Aorta (tissue), 5 donors: ENCODE data around the gene ARHGAP24. TPM values are rescaled to one million over a fixed set of nuclear protein-coding genes. Genes with fewer than 3 reads are reported as not detected.
A peak's percentile ranks its signal among the peaks of the same experiment; 100 is the strongest.
"Not testable (repeated sequence)": the region's sequence is repeated elsewhere in the genome, so short reads cannot be mapped to it uniquely, and the experiment has no call there.

Source experiments
- ATAC-seq: fragments of 200-7000 bp; cut with Tn5 transposase; one replicate; pipeline ENCODE4 v1.9.1; 2022; ENCODE audit warnings: moderate library complexity; ENCODE audit not compliant: low FRiP score
- DNase-seq, 2 donors: peaks; one replicate each; pipeline ENCODE4 v3.0.0-alpha.2; 2020
- H3K27ac ChIP-seq, 2 donors: one replicate each; pipeline ENCODE4 v1.5.1; 2013; ENCODE audit warnings: low read length in 2 of 2, mild to moderate bottlenecking in 2 of 2, moderate library complexity in 2 of 2, control low read depth in 1 of 2, inconsistent platforms in 1 of 2, low read depth in 1 of 2
- H3K27me3 ChIP-seq, 2 donors: one replicate each; pipeline ENCODE4 v1.6.1; 2013; ENCODE audit warnings: control low read depth in 1 of 2, low read length in 1 of 2, mild to moderate bottlenecking in 1 of 2, moderate library complexity in 1 of 2; ENCODE audit not compliant: insufficient read depth in 2 of 2, control insufficient read depth in 1 of 2
- H3K36me3 ChIP-seq, 2 donors: one replicate each; pipeline ENCODE4 v1.6.1; 2013; ENCODE audit warnings: control low read depth in 1 of 2, low read length in 1 of 2, mild to moderate bottlenecking in 1 of 2; ENCODE audit not compliant: insufficient read depth in 2 of 2, control insufficient read depth in 1 of 2
- H3K4me1 ChIP-seq, 2 donors: one replicate each; pipeline ENCODE4 v1.6.1; 2013; ENCODE audit warnings: low read length in 2 of 2, control low read depth in 1 of 2, mild to moderate bottlenecking in 1 of 2, moderate library complexity in 1 of 2; ENCODE audit not compliant: insufficient read depth in 2 of 2, control insufficient read depth in 1 of 2
- H3K4me3 ChIP-seq, 2 donors: one replicate each; pipeline ENCODE4 v1.5.1; 2013; ENCODE audit warnings: low read length in 2 of 2, control low read depth in 1 of 2, mild to moderate bottlenecking in 1 of 2
- H3K9me3 ChIP-seq: one replicate; pipeline ENCODE4 v1.6.1; 2013; ENCODE audit warnings: mild to moderate bottlenecking, low read length; ENCODE audit not compliant: control insufficient read depth
- WGBS, 2 donors: extraction: QIAGEN DNeasy Blood & Tissue Kit; methylation state at CpG; one replicate each; pipeline ENCODE4 v1.1.7; 2013; 5-methylcytosine and 5-hydroxymethylcytosine counted together
- intact Hi-C, 2 donors: fragments of 100-400 bp; cut with DNase I; formaldehyde crosslinking; loops; one replicate each; pipeline versions ENCODE4 v1.14.2 to v1.15.0; 2022
- polyA plus RNA-seq, 2 donors: library from polyadenylated mRNA; stranded (reverse); fragments of 200-250 nt; gene quantifications; one replicate each; pipeline ENCODE4 v1.2.3, GENCODE V29; 2013
- total RNA-seq, 2 donors: library from RNA; stranded (reverse); fragmentation: NEBNext Ultra II Directional; extraction: Animal tissue kit (Norgen Biotek cat#: 25700); gene quantifications; one replicate each; pipeline ENCODE4 v1.2.1, GENCODE V29; 2021
- donor health status: healthy with polysubstance abuse.
- donor health status: Bipolar disorder and iron deficiency.
- donor health status: DM: no; HTN: no; CAD: no.
- donor health status: DM: no; HTN: no; CAD: no.
- donor health status: DM: yes; HTN: yes; CAD: no.

The ARHGAP24 gene
- total and polyA plus RNA-seq, 4 donors = 13.4 to 35.2 (median 34.0) TPM

DNA sequence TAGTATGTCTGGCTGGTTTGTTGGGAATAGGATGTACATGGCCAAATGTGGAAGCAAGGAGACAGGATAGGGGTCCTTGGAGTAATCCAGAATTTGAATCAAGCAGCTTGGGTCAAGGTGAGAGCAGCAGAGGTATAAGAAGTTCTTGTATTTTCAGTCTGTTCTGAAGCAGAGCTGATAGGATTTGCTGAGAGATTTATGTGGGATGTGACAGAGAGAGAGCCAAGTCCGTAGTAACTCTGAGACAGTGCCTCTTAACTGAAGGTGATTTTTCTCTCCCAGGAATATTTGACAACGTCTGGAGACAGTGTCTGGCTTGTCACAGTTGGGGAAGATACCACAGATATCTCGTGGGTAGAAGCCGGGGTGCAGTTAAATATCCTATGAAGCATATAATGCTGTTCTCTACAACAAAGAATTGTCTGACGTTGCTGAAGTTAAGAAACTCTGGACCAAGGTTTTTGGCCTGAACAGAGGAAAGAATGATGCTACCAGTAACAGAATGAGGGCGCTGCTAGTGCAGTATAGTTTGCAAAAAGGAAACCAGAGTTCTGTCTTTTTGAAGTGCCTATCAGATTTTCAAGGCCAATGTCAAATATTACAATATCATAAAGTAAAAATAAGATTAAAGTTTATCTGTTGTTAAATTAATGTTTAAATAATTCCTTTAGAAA is 184.0 kb downstream of the ARHGAP24 start:
- peak; percentile 50 for ATAC-seq
- Histone ChIP-seq H3K27ac (no peak overlapping the region), H3K4me1 (no peaks in the 10 kb centered on the region), H3K9me3 (no peaks in the 10 kb centered on the region), H3K4me3 (no peak overlapping the region), H3K36me3 (no peaks in the 10 kb centered on the region), H3K27me3 (no peaks in the 10 kb centered on the region)
- no peak for DNase-seq
- 43 to 44% methylated on average over 6 of the region's 6 CpGs for WGBS, 2 donors
- intact Hi-C loops = no loop called here

DNA sequence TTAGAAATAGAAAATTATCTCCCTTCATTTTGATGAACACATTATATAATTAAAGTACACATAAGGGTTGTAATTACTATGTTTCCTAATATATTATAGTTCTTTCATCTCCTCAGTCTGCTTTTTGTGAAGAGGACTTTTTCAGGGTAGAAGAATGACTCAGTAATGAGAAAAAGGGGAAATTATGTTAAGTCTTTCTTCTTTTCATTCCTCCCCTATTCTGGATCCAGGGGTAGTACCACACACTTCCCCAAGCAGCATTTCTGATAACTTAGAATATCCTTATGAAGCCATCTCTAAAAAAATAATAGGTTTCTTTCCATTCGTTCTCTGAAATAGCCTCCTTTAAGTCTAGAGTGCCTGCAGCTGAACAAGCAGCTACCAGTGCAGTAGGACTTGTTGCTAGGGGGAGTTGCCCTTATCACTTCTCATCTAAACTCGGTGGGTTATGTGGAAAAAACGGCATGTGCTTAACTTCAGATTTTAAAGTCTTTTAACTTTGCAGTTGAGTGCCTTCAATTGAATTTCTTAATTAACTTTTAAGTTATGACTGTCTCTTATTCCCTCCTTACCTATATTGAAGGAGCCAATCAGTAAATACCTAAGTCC is 184.8 kb downstream of the ARHGAP24 start:
- ATAC-seq (no peak), DNase-seq (no peak)
- Histone ChIP-seq H3K27ac (no peak overlapping the region), H3K4me3 (no peak overlapping the region), H3K4me1 (no peaks in the 10 kb centered on the region), H3K27me3 (no peaks in the 10 kb centered on the region), H3K9me3 (no peaks in the 10 kb centered on the region), H3K36me3 (no peaks in the 10 kb centered on the region)
- intact Hi-C loops = no loop called here
- WGBS, 2 donors = 37 to 46% methylated on average over 3 of the region's 3 CpGs

DNA sequence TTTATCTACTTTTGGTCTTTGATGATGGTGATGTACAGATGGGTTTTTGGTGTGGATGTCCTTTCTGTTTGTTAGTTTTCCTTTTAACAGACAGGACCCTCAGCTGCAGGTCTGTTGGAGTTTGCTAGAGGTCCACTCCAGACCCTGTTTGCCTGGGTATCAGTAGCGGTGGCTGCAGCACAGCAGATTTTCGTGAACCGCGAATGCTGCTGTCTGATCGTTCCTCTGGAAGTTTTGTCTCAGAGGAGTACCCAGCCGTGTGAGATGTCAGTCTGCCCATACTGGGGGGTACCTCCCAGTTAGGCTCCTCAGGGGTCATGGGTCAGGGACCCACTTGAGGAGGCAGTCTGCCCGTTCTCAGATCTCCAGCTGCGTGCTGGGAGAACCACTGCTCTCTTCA is 191.7 kb downstream of the ARHGAP24 start:
- DNase-seq, H3K4me1 ChIP-seq, intact Hi-C loops, ATAC-seq, H3K27ac ChIP-seq, H3K9me3 ChIP-seq, H3K4me3 ChIP-seq, H3K27me3 ChIP-seq, H3K36me3 ChIP-seq: not testable (repeated sequence)
- 96 to 99% methylated on average over 8 of the region's 8 CpGs for WGBS, 2 donors

DNA sequence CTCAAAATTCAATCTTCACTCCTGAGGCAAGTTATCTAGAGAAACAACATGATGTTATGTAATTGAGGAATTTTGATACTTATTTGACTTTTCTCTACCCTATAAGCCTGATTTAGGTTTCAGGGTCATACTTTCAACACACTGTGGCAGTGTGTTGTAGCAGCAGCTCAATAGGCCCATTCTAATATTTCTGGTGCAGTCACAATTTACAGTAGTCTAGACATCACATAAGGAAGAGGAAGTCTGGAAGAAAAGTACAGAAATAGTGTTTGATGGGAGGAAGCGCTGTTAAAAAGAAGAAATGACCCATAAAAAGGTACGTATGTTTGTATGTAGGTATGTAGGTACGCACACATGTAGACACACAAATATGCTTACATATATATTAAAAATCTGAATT is 194.3 kb downstream of the ARHGAP24 start:
- intact Hi-C loops = no loop called here
- DNase-seq = no peak
- Histone ChIP-seq H3K27me3 (no peaks in the 10 kb centered on the region), H3K4me3 (no peak overlapping the region), H3K4me1 (no peaks in the 10 kb centered on the region), H3K27ac (no peak overlapping the region), H3K36me3 (no peaks in the 10 kb centered on the region), H3K9me3 (peaks cover 2% of the 10 kb centered on the region)
- 96 to 98% methylated on average over 3 of the region's 3 CpGs for WGBS, 2 donors
- ATAC-seq = no peak

DNA sequence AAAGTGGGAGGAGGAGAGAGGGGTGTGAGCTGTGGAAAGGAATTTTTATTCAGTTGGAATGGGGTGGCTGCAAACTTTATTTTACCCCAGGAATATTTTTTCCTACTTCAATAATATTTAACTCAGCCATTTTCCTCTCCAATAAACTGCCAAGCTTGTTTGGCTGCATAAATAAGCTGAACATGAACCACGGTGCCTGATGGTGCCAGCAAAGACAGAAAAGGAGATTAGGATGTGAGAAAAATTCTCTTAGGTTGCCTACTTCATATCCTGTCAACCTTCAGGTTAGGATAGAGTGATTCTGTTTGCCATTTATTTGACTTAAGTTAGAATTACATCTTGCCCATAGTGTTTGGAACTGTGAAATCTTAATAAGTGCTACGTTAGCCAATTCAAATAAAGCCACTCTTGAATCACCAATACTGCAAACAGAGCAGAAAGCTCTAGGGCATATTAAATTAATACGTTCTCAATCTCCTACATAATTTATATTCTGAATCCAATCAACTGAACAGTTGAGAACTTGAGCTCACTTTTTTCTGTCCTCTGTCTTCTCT is 195.1 kb downstream of the ARHGAP24 start:
- DNase-seq (no peak), ATAC-seq (no peak)
- 52 to 59% methylated on average over 3 of the region's 3 CpGs for WGBS, 2 donors

DNA sequence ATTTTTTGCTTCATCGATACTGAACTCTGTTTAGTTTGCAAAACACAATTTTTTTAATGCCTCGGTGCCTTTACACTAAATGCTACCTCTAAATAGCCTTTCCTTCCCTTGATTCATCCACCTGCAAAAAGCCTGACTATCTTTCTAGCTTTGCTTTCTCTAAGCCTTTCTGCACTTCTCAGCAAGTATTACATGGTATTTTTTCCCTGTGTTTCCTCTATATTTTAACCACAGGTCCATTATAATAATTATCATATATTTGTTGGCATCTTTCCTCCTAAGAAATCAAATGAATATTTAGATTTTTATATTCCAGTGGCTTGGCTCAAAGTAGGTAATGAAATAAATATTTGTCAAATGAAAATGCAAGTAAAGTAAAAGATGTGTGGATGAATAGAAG is 196.2 kb downstream of the ARHGAP24 start:
- H3K4me3 ChIP-seq = no peak overlapping the region
- H3K27me3 ChIP-seq = no peaks in the 10 kb centered on the region
- WGBS, 2 donors = 89 to 93% methylated on average over 2 of the region's 2 CpGs
- no peak overlapping the region for H3K27ac ChIP-seq
- peaks cover 2% of the 10 kb centered on the region for H3K9me3 ChIP-seq
- DNase-seq (no peak), ATAC-seq (no peak)
- no peaks in the 10 kb centered on the region for H3K36me3 ChIP-seq
- no peaks in the 10 kb centered on the region for H3K4me1 ChIP-seq
- intact Hi-C loops = no loop called here

More for the DNA sequence above, 195.1 kb downstream of the ARHGAP24 start:
- Histone ChIP-seq H3K4me1 (no peaks in the 10 kb centered on the region), H3K27me3 (no peaks in the 10 kb centered on the region), H3K4me3 (no peak overlapping the region), H3K36me3 (no peaks in the 10 kb centered on the region), H3K9me3 (peaks cover 2% of the 10 kb centered on the region), H3K27ac (no peak overlapping the region)
- intact Hi-C loops = no loop called here

DNA sequence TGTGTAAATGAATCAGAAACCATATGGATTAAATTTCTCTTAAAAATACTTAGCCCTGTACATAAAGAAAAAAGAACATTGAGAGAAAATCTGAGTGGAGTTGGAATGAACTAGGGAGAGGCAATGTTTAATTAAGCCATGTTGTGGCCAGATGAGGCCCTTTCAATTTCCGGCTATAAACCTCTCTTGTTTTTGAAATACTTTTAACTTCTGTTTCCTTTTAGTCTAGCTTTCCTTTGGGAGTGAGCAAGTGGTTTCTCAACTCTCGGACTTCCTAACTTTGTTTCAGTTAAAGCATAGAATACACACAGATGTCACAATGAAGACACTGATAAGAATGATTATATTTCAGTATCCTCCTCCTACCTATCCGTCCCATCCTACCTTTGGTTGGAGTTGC is 197.2 kb downstream of the ARHGAP24 start:
- 79 to 81% methylated on average over 3 of the region's 3 CpGs for WGBS, 2 donors
- H3K4me3 ChIP-seq = no peak overlapping the region
- H3K4me1 ChIP-seq = no peaks in the 10 kb centered on the region
- H3K36me3 ChIP-seq = no peaks in the 10 kb centered on the region
- no peaks in the 10 kb centered on the region for H3K27me3 ChIP-seq
- DNase-seq = no peak
- peaks cover 2% of the 10 kb centered on the region for H3K9me3 ChIP-seq
- no peak for ATAC-seq
- H3K27ac ChIP-seq = no peak overlapping the region
- intact Hi-C loops = no loop called here

DNA sequence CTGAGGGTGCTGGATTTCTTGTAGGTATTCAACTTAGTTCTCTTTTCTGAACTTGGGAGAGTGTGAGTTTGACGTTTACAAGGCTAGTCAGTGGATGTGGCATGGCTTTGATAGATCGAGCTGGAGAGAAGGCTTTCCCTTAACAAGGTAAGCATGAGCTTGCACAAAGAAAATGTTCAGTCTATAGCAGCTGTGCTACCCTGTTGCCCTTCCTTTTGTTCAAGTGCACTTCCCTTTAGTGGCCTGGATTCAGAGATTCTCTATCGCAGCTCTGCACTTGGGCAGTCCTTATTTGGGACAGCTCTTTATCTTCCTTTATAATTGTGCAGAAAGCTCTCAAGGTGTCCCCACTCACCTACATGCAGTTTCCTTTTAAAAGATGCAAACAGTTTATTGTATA is 198.0 kb downstream of the ARHGAP24 start:
- H3K9me3 ChIP-seq = no peaks in the 10 kb centered on the region
- DNase-seq (no peak), ATAC-seq (no peak)
- intact Hi-C loops = no loop called here
- H3K36me3 ChIP-seq = no peaks in the 10 kb centered on the region
- H3K27me3 ChIP-seq = no peaks in the 10 kb centered on the region
- WGBS, 2 donors = 72 to 76% methylated on average over 3 of the region's 3 CpGs
- no peak overlapping the region for H3K4me3 ChIP-seq
- H3K27ac ChIP-seq = no peak overlapping the region
- no peaks in the 10 kb centered on the region for H3K4me1 ChIP-seq

DNA sequence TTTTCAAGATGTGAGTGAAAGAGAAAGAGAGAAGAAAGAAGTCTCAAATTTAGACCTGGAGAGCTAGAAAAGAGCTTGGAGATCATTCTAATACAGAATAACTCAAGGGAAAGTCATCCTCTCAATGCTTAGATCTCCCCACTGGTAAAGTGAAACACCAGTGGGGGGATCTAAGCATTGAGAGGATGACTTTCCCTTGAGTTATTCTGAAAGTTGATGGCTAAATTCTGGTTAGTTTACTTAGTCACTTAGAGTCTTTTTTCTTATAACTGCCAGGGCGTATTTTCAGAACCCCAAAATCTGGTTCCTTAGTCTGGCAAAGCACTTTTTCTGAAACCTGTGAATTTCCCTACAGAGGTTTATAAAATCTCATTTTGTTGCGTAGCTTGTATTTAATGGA is 198.6 kb downstream of the ARHGAP24 start:
- no peaks in the 10 kb centered on the region for H3K4me1 ChIP-seq
- H3K36me3 ChIP-seq = no peaks in the 10 kb centered on the region
- WGBS, 2 donors = 92% methylated on average over 2 of the region's 2 CpGs
- no peak for ATAC-seq
- no peak overlapping the region for H3K4me3 ChIP-seq
- no peaks in the 10 kb centered on the region for H3K9me3 ChIP-seq
- intact Hi-C loops = no loop called here
- H3K27me3 ChIP-seq = no peaks in the 10 kb centered on the region
- H3K27ac ChIP-seq = no peak overlapping the region
- no peak for DNase-seq
